Liver (tissue), 9 donors: ENCODE data around the gene KDM5B. TPM values are rescaled to one million over a fixed set of nuclear protein-coding genes. Genes with fewer than 3 reads are reported as not detected.

ENCODE experiments used
- DNase-seq: peaks from one replicate; pipeline ENCODE4 v3.0.0-alpha.2; 2017; ENCODE audit warnings: low spot score
- H3K27ac ChIP-seq, 2 donors: one replicate each; pipeline ENCODE4 v1.7.0; 2013; ENCODE audit warnings: inconsistent platforms in 2 of 2, low read length in 2 of 2, control low read depth in 1 of 2, low read depth in 1 of 2, mild to moderate bottlenecking in 1 of 2
- H3K27me3 ChIP-seq, 4 donors: one replicate each; pipeline versions ENCODE4 v1.6.1 to v1.7.0; 2013; ENCODE audit warnings: low read length in 3 of 4, inconsistent platforms in 1 of 4, mild to moderate bottlenecking in 1 of 4, moderate library complexity in 1 of 4; ENCODE audit not compliant: control insufficient read depth in 4 of 4, insufficient read depth in 4 of 4
- H3K36me3 ChIP-seq, 4 donors: one replicate each; pipeline versions ENCODE4 v1.6.1 to v1.7.0; 2013; ENCODE audit warnings: low read length in 3 of 4, mild to moderate bottlenecking in 3 of 4, low read depth in 1 of 4, moderate library complexity in 1 of 4; ENCODE audit not compliant: control insufficient read depth in 4 of 4, insufficient read depth in 3 of 4
- H3K4me1 ChIP-seq, 4 donors: one replicate each; pipeline versions ENCODE4 v1.6.1 to v1.7.0; 2013; ENCODE audit warnings: low read length in 3 of 4, mild to moderate bottlenecking in 3 of 4, moderate library complexity in 1 of 4; ENCODE audit not compliant: control insufficient read depth in 4 of 4, insufficient read depth in 4 of 4
- H3K4me3 ChIP-seq, 3 donors: one replicate each; pipeline versions ENCODE4 v1.6.1 to v1.7.0; 2013; ENCODE audit warnings: low read length in 3 of 3, control low read depth in 1 of 3, low read depth in 1 of 3, mild to moderate bottlenecking in 1 of 3
- H3K9ac ChIP-seq, 2 donors: one replicate each; pipeline ENCODE4 v1.7.0; 2013; ENCODE audit warnings: low read length in 2 of 2, mild to moderate bottlenecking in 2 of 2, moderate library complexity in 2 of 2, control low read depth in 1 of 2, low read depth in 1 of 2
- H3K9me3 ChIP-seq, 4 donors: one replicate each; pipeline versions ENCODE4 v1.6.1 to v1.7.0; 2013; ENCODE audit warnings: low read length in 3 of 4; ENCODE audit not compliant: control insufficient read depth in 4 of 4
- EGR1 ChIP-seq, 2 donors: IDR thresholded peaks; 2 replicates each; pipeline ENCODE4 v1.6.1; 2016 to 2018; ENCODE audit warnings: antibody characterized with exemption in 2 of 2, low read depth in 2 of 2
- FOXA1 ChIP-seq: IDR thresholded peaks from 2 replicates; pipeline ENCODE4 v1.6.1; 2016; ENCODE audit warnings: antibody characterized with exemption
- GABPA ChIP-seq, 2 donors: IDR thresholded peaks in 1 of 2; conservative IDR thresholded peaks in 1 of 2; 2 replicates each; pipeline ENCODE4 v1.6.1; 2016; ENCODE audit warnings: antibody characterized with exemption in 2 of 2, mild to moderate bottlenecking in 1 of 2, moderate library complexity in 1 of 2
- HNF4A ChIP-seq, 2 donors: conservative IDR thresholded peaks; 2 replicates each; pipeline ENCODE4 v1.6.1; 2016; ENCODE audit warnings: antibody characterized with exemption in 2 of 2, mild to moderate bottlenecking in 2 of 2
- HNF4G ChIP-seq: IDR thresholded peaks from 2 replicates; pipeline ENCODE4 v1.6.1; 2016; ENCODE audit warnings: antibody characterized with exemption
- JUND ChIP-seq, 2 donors: IDR thresholded peaks; 2 replicates each; pipeline ENCODE4 v1.6.1; 2016; ENCODE audit warnings: antibody characterized with exemption in 2 of 2
- RAD21 ChIP-seq, 2 donors: IDR thresholded peaks; 2 replicates each; pipeline ENCODE4 v1.6.1; 2016; ENCODE audit warnings: antibody characterized with exemption in 2 of 2, mild to moderate bottlenecking in 2 of 2
- YY1 ChIP-seq: IDR thresholded peaks from 2 replicates; pipeline ENCODE4 v1.6.1; 2016; ENCODE audit warnings: antibody characterized with exemption, mild to moderate bottlenecking
- WGBS: extraction: QIAGEN DNeasy Blood & Tissue Kit; methylation state at CpG from one replicate; pipeline ENCODE4 v1.1.7; 2013; 5-methylcytosine and 5-hydroxymethylcytosine counted together
- polyA plus RNA-seq, 2 donors: library from polyadenylated mRNA; stranded (reverse) in 1 of 2; unstranded in 1 of 2; fragments of 200-250 nt in 1 of 2; fragments of >200 nt in 1 of 2; fragmentation: Nextera tagmentation in 1 of 2; extraction: Ambion mirVana in 1 of 2; gene quantifications; one replicate each; pipeline versions ENCODE4 v1.2.1 to v1.2.3, GENCODE V29; 2013 to 2015
- total RNA-seq, 2 donors: library from RNA; depleted of rRNA; stranded (reverse); fragments of >200 nt; gene quantifications; one replicate each; pipeline ENCODE4 v1.2.3, GENCODE V29; 2014
- TF ChIP-seq, protein P1 (sequence below): IDR thresholded peaks from 2 replicates; pipeline ENCODE4 v1.6.1; 2016; ENCODE audit warnings: antibody characterized with exemption, mild to moderate bottlenecking
- TF ChIP-seq, protein P2 (sequence below): IDR thresholded peaks from 2 replicates; pipeline ENCODE4 v1.6.1; 2016; ENCODE audit warnings: antibody characterized with exemption
- TF ChIP-seq, protein P3 (sequence below): fragments of 150-350 bp; IDR thresholded peaks from 2 replicates; pipeline ENCODE4 v1.5.1; 2017; ENCODE audit warnings: improper control_type of control experiment, low read depth, low read length; ENCODE audit not compliant: missing input control
- TF ChIP-seq, protein P4 (sequence below): IDR thresholded peaks from 2 replicates; pipeline ENCODE4 v1.6.1; 2016; ENCODE audit warnings: antibody characterized with exemption
- donor health status: healthy.
- donor health status: healthy.
- donor health status: healthy.
- donor health status: healthy.
- donor health status: healthy.

KDM5B gene
- total and polyA plus RNA-seq, 4 donors, result 3.4 to 33.7 (median 14.8) TPM

DNA sequence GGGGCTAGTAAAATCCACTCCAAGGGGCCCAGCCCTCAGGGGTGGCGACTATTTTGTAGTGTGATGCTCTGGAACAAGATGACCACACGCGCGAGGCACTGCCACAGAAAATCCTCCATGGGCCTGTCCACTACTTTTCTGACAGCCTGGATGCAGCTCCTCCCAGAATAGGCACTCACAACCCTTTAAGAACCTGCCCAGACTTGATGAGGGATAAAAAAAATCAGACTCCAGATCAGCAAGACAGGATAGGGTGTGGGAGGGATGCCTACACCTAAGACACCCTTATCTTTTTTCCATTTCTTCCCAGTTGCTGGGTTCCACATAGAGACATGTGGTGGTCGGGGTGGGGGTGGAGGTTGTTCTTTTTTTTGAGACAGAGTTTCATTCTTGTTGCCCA, 36.0 kb upstream of the KDM5B start (continued):
- TF ChIP-seq, protein P1, sequence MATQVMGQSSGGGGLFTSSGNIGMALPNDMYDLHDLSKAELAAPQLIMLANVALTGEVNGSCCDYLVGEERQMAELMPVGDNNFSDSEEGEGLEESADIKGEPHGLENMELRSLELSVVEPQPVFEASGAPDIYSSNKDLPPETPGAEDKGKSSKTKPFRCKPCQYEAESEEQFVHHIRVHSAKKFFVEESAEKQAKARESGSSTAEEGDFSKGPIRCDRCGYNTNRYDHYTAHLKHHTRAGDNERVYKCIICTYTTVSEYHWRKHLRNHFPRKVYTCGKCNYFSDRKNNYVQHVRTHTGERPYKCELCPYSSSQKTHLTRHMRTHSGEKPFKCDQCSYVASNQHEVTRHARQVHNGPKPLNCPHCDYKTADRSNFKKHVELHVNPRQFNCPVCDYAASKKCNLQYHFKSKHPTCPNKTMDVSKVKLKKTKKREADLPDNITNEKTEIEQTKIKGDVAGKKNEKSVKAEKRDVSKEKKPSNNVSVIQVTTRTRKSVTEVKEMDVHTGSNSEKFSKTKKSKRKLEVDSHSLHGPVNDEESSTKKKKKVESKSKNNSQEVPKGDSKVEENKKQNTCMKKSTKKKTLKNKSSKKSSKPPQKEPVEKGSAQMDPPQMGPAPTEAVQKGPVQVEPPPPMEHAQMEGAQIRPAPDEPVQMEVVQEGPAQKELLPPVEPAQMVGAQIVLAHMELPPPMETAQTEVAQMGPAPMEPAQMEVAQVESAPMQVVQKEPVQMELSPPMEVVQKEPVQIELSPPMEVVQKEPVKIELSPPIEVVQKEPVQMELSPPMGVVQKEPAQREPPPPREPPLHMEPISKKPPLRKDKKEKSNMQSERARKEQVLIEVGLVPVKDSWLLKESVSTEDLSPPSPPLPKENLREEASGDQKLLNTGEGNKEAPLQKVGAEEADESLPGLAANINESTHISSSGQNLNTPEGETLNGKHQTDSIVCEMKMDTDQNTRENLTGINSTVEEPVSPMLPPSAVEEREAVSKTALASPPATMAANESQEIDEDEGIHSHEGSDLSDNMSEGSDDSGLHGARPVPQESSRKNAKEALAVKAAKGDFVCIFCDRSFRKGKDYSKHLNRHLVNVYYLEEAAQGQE, result no peak
- TF ChIP-seq HNF4G, result no peak

DNA sequence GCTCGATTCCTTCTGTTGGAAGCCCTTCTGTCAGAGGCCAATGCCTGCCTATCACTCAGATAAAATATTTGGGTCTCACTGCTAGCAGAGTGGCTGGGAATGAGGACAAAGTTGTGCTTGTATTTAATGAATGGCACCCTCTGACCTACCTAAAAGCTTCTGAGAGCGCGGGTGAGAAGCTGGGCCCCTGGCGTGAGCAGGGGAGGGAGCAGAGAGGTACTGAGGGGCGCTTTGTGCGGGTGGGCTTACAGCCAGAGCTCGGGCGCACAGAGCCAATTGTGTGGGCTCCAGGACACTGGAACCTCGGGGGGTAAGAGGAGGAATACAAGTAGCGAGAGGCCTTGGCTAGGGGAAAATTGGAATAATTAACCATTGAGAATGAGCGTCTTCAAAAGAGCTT, 34.9 kb upstream of the KDM5B start:
- TF ChIP-seq RAD21 (IDR thresholded peaks at IDR 0.05), result no peak
- no peak for TF ChIP-seq EGR1 (IDR thresholded peaks at IDR 0.05; ENCODE audit: low read depth in 2 of 2)
- TF ChIP-seq FOXA1, result no peak
- no peak for TF ChIP-seq JUND (IDR thresholded peaks at IDR 0.05)
- no peak for TF ChIP-seq YY1
- TF ChIP-seq, protein P2, sequence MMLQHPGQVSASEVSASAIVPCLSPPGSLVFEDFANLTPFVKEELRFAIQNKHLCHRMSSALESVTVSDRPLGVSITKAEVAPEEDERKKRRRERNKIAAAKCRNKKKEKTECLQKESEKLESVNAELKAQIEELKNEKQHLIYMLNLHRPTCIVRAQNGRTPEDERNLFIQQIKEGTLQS, result no peak
- no peak for TF ChIP-seq HNF4G
- TF ChIP-seq, protein P3, sequence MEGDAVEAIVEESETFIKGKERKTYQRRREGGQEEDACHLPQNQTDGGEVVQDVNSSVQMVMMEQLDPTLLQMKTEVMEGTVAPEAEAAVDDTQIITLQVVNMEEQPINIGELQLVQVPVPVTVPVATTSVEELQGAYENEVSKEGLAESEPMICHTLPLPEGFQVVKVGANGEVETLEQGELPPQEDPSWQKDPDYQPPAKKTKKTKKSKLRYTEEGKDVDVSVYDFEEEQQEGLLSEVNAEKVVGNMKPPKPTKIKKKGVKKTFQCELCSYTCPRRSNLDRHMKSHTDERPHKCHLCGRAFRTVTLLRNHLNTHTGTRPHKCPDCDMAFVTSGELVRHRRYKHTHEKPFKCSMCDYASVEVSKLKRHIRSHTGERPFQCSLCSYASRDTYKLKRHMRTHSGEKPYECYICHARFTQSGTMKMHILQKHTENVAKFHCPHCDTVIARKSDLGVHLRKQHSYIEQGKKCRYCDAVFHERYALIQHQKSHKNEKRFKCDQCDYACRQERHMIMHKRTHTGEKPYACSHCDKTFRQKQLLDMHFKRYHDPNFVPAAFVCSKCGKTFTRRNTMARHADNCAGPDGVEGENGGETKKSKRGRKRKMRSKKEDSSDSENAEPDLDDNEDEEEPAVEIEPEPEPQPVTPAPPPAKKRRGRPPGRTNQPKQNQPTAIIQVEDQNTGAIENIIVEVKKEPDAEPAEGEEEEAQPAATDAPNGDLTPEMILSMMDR, result no peak
- no peak for TF ChIP-seq GABPA (IDR thresholded peaks at IDR 0.05 in 1 of 2, conservative IDR thresholded peaks at IDR 0.05 in 1 of 2)
- Histone ChIP-seq H3K36me3 (no peaks in the 10 kb centered on the region), H3K27me3 (no peaks in the 10 kb centered on the region), H3K9me3 (no peaks in the 10 kb centered on the region), H3K4me3 (no peak overlapping the region), H3K4me1 (peaks cover 0 to 3% (median 1%) of the 10 kb centered on the region in 4 donors), H3K9ac (no peak overlapping the region), H3K27ac (no peak overlapping the region)
- WGBS, result 94% methylated on average over 11 of the region's 11 CpGs
- no peak for DNase-seq

DNA sequence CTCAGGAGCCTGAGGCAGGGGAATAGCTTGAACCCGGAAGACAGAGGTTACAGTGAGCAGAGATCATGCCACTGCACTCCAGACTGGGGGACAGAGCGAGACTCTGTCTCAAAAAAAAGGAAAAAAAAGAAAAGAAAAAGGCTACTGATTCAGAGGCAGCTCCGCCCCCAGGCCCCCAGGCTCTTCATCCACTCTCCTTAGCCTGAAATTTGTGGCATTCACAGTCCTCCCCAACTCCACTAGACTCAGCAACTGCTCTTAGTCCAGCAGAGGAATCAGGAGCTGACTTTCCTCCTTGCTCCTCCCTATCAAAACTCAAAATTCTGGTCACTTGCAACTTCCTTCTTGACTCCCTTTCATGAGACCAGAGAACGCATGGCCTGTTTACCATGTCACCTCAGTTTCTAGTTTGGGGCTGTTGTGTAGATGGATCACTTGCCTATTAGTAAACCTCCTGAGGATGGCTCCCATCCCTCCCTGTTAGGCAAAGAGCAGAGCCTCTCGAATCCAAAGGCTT, 29.6 kb upstream of the KDM5B start:
- no peak for DNase-seq
- H3K4me1 ChIP-seq, result no peaks in the 10 kb centered on the region
- no peaks in the 10 kb centered on the region for H3K36me3 ChIP-seq
- no peak overlapping the region for H3K4me3 ChIP-seq
- WGBS, result 86% methylated on average over 5 of the region's 5 CpGs
- no peak overlapping the region for H3K27ac ChIP-seq
- H3K9me3 ChIP-seq, result no peaks in the 10 kb centered on the region
- TF ChIP-seq RAD21 (IDR thresholded peaks at IDR 0.05) (no peak), YY1 (no peak), HNF4A (conservative IDR thresholded peaks at IDR 0.05) (no peak)
- TF ChIP-seq, protein P1, result no peak
- TF ChIP-seq, protein P2, result no peak
- TF ChIP-seq, protein P3, result no peak
- TF ChIP-seq, protein P4, sequence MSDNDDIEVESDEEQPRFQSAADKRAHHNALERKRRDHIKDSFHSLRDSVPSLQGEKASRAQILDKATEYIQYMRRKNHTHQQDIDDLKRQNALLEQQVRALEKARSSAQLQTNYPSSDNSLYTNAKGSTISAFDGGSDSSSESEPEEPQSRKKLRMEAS, result no peak
- no peaks in the 10 kb centered on the region for H3K27me3 ChIP-seq
- H3K9ac ChIP-seq, result no peak overlapping the region
